SIG-M5 treated with dmso at 0.1 percent for 504 hours (cell line): ENCODE results near the gene GGTLC2.
"Not testable (repeated sequence)": the region's sequence is repeated elsewhere in the genome, so short reads cannot be mapped to it uniquely, and the experiment has no call there.

Experiments
- DNase-seq: peaks from one replicate; lab custom pipeline; 2025; ENCODE audit not compliant: unreplicated experiment; lab: John Stamatoyannopoulos, UW

Gene GGTLC2

DNA sequence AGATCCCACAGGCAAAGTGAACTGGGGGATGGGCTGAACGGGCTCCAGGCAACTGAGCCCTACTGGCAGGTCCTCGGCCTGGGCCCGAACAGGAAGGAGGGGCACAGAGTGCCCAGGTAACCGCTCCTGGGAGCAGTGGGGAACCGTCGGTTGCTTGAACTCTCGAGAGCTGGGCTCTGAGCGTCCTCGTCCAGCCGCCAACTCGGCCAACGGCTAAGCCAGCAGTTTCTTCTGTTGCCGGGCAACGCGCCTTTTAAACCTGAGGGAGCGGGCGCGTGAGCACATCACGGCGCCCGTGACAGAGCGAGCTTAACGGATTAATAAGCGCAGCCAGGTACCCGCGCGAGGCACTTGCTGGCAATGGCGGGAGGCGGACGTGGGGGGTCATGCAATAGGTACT, at the start of gene GGTLC2:
GGTLC2 (plus strand) TSS at position 301 of the 400 bp plus-strand sequence. CDS start 1,732 bp downstream, outside the sequence.
- not testable (repeated sequence) for DNase-seq

DNA sequence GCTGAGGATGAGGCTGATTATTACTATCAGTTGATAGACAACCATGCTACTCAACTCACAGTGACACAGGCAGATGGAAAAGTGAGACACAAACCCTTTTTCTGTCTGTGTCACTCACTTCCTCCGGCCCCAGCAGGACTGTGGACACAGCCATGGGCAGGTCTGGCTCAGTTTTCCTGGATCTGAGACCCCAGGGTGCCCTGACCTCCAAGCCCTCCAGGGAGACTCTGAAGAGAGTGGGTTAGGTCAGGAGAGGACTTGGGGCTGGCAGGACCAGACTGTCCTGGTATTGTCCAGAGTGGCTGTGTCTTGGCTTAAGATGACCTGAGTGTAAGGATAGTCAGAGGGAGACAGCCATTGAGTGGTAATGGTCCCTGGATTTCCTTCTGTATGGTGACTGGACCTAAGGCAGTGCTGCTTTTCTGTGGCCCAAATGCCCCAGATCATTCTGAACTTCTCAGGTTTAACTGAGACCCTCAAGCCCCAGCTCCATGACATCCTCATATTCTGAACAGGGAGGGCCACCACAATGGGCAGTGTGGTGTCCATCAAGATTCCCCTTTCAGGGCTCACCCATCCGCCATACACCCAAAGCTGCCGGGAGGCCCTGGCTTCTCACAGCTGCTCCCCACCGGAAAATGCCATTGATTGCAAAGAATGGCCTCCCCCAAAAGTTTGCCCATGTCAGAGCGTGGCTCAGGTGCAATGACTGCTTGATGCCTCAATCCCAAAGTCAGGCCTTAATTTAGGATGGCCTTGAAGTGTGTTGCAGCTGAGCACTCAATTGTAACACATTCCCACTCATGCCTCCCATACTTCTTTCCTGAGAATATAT, 49.2 kb upstream of the GGTLC2 start:
- no peak for DNase-seq

GRCh38 chr22:22598144-22598543, 46.3 kb upstream of the GGTLC2 start:
- no peak for DNase-seq

GRCh38 chr22:22599248-22599647, 45.2 kb upstream of the GGTLC2 start:
- no peak for DNase-seq

GRCh38 chr22:22600531-22601261, 43.7 kb upstream of the GGTLC2 start:
- DNase-seq: no peak

- no peak for DNase-seq
Observed at GRCh38 chr22:22603470-22603947, 40.9 kb upstream of the GGTLC2 start.

GRCh38 chr22:22604326-22605073, 39.9 kb upstream of the GGTLC2 start:
- no peak for DNase-seq

DNA sequence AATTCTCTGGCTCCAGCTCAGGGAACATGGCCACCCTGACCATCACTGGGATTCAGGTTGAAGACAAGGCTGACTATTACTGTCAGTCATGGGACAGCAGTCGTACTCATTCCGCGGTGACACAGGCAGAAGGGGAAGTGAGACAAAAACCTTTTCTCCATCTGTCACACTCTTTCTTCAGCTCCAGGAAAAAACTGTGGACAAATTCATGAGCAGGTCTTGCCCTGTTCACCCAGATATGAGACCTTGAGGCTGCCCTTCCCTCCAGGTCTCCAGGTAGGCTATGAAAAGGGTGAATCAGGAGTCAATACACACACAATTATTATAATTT, 39.4 kb upstream of the GGTLC2 start:
- DNase-seq: no peak

DNA sequence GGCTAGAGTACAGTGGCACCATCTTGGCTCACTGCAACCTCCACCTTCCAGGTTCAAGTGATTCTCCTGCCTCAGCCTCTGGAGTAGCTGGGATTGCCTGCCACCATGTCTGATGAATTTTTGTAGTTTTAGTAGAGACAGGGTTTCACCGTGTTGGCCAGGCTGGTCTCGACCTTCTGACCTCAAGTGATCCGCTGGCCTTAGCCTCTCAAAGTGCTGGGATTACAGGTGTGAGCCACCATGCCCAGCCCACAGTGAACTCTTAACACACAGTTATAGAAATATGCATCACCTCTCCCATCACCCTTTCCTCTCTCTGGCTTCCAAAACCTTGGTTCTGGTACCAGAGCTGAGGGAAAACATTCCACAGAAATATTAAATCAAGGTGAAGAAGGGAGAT, 36.4 kb upstream of the GGTLC2 start:
- not testable (repeated sequence) for DNase-seq

GRCh38 chr22:22609291-22609690, 35.1 kb upstream of the GGTLC2 start:
- no peak for DNase-seq

DNA sequence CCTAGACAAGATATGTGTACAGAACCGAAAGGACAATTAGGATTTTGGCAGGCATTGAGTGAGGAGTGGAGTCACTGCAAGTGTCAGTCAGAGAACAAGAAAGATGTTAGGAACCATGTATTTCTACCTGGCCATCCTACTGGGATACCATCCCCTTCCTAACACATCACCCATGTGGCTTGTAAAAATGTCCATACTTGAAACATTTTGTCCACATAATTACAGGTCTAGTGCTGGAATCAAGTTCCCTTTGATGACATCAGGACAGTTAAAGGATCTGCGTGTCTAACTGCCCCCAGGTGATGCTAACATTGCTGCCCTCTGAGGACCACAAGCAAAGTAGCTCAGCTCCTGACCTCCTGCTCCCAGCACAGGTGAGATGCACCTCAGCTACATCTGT, 31.9 kb upstream of the GGTLC2 start:
- DNase-seq: no peak

DNA sequence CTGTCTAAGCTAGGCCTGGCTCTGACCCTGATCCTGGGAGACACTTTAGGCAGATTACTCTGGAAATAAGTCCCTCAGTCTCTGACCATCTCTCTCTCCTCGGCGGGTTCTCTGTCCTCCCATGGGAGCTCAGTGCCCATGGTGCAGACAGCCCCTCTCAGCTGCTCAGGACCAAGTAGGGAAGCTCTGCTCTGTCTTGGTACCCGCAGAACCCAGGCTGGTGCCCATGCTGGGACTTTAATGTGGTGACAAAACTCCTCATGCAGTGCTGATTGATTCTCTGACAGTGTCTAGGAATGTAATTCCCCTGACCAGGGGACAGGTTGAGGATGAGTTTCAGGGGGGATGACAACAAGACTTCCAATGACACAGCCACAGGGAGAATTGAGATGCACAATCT, 30.3 kb upstream of the GGTLC2 start:
- DNase-seq: no peak

- no peak for DNase-seq
Observed at GRCh38 chr22:22616636-22617035, 27.8 kb upstream of the GGTLC2 start.

DNA sequence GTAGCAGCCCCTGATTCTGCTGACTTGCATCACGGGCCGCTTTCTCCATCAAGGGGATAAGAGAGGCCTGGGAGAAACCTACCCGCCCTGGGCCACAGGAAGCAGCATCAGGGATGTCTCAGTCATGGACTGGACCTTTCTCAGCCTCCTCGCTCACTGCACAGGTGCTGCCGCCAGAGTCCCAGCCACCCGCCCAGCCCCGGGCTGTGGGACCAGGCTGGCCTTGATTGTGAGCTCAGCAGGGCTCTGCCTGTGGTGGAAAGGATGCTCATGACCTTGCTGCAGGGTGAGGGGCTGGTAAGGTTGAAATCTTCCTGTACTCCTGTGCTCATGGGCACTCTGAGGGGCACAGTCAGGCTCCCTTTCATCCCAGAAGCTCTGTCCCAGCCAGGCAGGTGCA, 26.0 kb upstream of the GGTLC2 start:
- DNase-seq: no peak

- DNase-seq: no peak
Observed at GRCh38 chr22:22618923-22619322, 25.5 kb upstream of the GGTLC2 start.

DNA sequence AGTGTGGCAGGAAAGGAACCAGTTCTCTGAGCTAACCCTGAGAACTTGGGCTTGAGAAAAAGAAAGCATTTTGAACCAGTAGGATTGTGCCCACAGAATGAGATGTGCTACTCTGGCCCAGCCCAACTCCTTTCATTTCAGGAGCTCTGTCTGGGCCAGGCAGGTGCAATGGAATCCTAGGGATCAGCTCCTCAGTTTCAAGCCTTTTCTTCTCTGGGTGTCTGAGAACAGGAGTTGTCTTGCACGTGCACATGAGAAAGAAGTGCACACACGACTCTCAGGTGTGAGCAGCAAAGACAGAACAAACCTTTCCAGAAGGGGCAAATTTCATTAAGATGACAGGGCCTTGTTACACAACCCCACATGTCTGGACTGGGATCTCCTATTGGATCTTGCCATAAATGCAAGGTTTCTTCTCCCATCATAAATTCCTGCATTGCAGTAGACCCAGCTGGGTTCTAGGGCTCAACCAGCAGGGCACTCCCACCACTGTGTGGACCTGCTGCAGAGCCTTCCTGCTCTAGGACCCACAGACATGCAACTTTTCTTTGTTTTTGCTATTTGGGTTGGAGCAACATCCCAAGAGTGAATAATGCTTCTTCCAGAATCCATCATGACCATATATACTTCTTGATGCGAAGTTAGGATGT, 24.5 kb upstream of the GGTLC2 start:
- DNase-seq: no peak

GRCh38 chr22:22628546-22629495, 15.6 kb upstream of the GGTLC2 start:
- DNase-seq: not testable (repeated sequence)

GRCh38 chr22:22631223-22631652, 13.2 kb upstream of the GGTLC2 start:
- not testable (repeated sequence) for DNase-seq

DNA sequence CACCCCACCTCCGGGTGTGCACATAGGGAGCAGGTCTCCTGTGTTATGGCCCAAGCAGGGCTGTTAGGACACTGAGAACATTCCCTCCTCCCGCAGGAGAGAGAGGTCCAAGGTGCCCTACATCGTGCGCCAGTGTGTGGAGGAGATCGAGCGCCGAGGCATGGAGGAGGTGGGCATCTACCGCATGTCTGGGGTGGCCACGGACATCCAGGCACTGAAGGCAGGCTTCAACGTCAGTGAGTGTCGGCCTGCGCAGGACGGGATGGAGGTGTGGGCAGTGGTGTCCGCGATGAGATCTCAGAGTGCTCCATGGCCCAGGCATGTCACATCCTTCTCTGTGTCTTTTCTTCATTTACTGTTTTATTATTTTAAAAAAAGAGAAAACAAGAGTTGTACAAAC, 12.2 kb upstream of the GGTLC2 start:
- not testable (repeated sequence) for DNase-seq

DNA sequence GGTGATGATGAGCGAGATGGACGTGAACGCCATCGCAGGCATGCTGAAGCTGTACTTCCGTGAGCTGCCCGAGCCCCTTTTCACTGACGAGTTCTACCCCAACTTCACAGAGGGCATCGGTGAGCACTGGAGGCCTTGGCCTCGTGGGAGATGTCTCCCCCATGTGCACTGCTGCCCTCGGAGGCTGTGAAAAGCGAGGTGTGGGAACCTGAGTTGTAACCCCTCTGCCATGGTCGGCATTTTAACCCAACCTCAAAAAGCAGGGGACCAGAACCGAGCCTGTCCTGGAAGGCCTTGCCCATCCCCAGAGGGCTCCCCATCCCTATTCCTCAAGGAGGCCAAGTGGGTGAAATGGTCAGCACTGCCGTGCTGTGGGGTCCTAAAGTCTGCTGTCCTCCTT, 10.9 kb upstream of the GGTLC2 start:
- DNase-seq: not testable (repeated sequence)
